ENCODE measurements around the gene RAB10. TPM values are rescaled to one million over a fixed set of nuclear protein-coding genes. Genes with fewer than 3 reads are reported as not detected.

Gene RAB10
- total and polyA plus RNA-seq, 9 of the 15 experiments (the other 6 are each of a cell fraction or from before 2014, with no cell fraction given) = 25.1 to 214 (median 157) TPM

DNA sequence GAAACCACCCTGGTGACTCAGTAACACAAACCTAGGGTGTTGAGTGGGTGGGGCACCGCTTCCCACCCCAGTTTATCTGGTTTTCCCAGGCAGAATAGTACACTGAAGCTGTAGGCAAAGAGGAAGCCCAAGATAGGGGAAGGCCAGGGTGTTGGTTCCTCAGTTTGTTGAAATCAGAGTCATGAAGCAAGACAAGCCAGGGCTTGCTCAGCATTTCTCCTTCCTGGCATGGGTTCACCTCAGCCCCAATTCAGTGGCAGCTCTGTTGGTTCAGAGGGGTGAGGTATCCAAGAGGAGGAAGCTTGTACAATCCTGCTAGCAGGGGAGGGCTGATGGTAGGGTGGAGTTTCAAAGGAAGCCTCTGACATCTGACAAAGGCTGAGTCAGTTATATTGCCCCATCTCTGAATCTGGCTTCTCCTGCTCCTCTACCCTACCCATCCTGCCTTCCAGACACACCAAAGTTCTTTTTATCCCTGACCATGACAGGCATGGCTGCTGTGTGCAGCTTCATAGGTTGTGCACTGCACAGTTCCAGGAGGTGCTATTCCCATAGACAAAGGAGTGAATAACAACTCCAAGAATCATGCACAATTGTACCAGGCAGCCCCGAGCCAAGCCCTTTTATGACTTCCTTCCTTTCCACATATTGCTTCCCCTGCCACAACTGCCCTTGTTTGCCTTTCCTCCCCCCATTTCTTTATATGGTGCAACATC, 24.9 kb upstream of the RAB10 start (continued):
- TF ChIP-seq ZNF589 (CRISPR knock-in tag; IDR thresholded peaks at IDR 0.05; ENCODE audit: low read depth) (no peak), ZNF184 (CRISPR knock-in tag; IDR thresholded peaks at IDR 0.05) (no peak), DACH1 (IDR thresholded peaks at IDR 0.05; ENCODE audit: partially characterized antibody) (no peak), ZNF668 (CRISPR knock-in tag; IDR thresholded peaks at IDR 0.05) (no peak), RFX1 (IDR thresholded peaks at IDR 0.05) (no peak), ZNF23 (CRISPR knock-in tag; IDR thresholded peaks at IDR 0.05) (no peak), NFYB (IDR thresholded peaks at IDR 0.05; ENCODE audit: extremely low read depth, insufficient read length) (no peak), WHSC1 (IDR thresholded peaks at IDR 0.05; ENCODE audit: low read length) (no peak), ZNF316 (IDR thresholded peaks at IDR 0.05) (peak; percentile 62), SLC30A9 (CRISPR knock-in tag; IDR thresholded peaks at IDR 0.05) (no peak), PTTG1 (tag; IDR thresholded peaks at IDR 0.05; ENCODE audit: low read depth) (no peak), CBFB (CRISPR knock-in tag; IDR thresholded peaks at IDR 0.05) (no peak), PTBP1 (IDR thresholded peaks at IDR 0.05; ENCODE audit: low read depth, low read length) (no peak), GABPB2 (CRISPR knock-in tag; conservative IDR thresholded peaks at IDR 0.05) (no peak), ZKSCAN1 (IDR thresholded peaks at IDR 0.05; ENCODE audit: low read depth, low read length) (no peak), ZNF134 (CRISPR knock-in tag; conservative IDR thresholded peaks at IDR 0.05) (no peak), ZNF584 (CRISPR knock-in tag; IDR thresholded peaks at IDR 0.05; ENCODE audit: low read depth) (no peak), EHMT2 (IDR thresholded peaks at IDR 0.05) (no peak), FUS (optimal IDR thresholded peaks at IDR 0.05; ENCODE audit: low read depth, low read length) (no peak), NFE2L1 (tag; IDR thresholded peaks at IDR 0.05; ENCODE audit: borderline replicate concordance, low read depth) (no peak), EGR1 (conservative IDR thresholded peaks at IDR 0.05) (peak; percentile 52), RAD51 (IDR thresholded peaks at IDR 0.05; ENCODE audit: borderline replicate concordance, low read depth) (no peak), ZFX (CRISPR knock-in tag; IDR thresholded peaks at IDR 0.05) (no peak), CBFA2T3 (IDR thresholded peaks at IDR 0.05) (peak; percentile 66), ESRRB (CRISPR knock-in tag; IDR thresholded peaks at IDR 0.05; ENCODE audit: borderline replicate concordance) (no peak)
- TF ChIP-seq, protein P1, sequence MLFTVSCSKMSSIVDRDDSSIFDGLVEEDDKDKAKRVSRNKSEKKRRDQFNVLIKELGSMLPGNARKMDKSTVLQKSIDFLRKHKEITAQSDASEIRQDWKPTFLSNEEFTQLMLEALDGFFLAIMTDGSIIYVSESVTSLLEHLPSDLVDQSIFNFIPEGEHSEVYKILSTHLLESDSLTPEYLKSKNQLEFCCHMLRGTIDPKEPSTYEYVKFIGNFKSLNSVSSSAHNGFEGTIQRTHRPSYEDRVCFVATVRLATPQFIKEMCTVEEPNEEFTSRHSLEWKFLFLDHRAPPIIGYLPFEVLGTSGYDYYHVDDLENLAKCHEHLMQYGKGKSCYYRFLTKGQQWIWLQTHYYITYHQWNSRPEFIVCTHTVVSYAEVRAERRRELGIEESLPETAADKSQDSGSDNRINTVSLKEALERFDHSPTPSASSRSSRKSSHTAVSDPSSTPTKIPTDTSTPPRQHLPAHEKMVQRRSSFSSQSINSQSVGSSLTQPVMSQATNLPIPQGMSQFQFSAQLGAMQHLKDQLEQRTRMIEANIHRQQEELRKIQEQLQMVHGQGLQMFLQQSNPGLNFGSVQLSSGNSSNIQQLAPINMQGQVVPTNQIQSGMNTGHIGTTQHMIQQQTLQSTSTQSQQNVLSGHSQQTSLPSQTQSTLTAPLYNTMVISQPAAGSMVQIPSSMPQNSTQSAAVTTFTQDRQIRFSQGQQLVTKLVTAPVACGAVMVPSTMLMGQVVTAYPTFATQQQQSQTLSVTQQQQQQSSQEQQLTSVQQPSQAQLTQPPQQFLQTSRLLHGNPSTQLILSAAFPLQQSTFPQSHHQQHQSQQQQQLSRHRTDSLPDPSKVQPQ (CRISPR knock-in tag; IDR thresholded peaks at IDR 0.05; ENCODE audit: borderline replicate concordance) = no peak
- TF ChIP-seq, protein P2, sequence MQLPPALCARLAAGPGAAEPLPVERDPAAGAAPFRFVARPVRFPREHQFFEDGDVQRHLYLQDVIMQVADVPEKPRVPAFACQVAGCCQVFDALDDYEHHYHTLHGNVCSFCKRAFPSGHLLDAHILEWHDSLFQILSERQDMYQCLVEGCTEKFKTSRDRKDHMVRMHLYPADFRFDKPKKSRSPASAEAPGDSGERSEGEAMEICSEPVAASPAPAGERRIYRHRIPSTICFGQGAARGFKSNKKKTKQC (CRISPR knock-in tag; IDR thresholded peaks at IDR 0.05) = no peak
- TF ChIP-seq, protein P3, sequence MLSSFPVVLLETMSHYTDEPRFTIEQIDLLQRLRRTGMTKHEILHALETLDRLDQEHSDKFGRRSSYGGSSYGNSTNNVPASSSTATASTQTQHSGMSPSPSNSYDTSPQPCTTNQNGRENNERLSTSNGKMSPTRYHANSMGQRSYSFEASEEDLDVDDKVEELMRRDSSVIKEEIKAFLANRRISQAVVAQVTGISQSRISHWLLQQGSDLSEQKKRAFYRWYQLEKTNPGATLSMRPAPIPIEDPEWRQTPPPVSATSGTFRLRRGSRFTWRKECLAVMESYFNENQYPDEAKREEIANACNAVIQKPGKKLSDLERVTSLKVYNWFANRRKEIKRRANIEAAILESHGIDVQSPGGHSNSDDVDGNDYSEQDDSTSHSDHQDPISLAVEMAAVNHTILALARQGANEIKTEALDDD (IDR thresholded peaks at IDR 0.05) = no peak
